Esophagus muscularis mucosa (tissue), 4 donors: ENCODE measurements around the gene CMTR1.

Source experiments
- CTCF ChIP-seq, 3 experiments: fragments of 200-600 bp in 2 of 3; fragments of 450-650 bp in 1 of 3; sonication (generic) in 2 of 3; IDR thresholded peaks; one replicate each; pipeline ENCODE4 v1.5.1; 2017 to 2019; ENCODE audit warnings: antibody characterized with exemption in 3 of 3, mild to moderate bottlenecking in 2 of 3, moderate library complexity in 1 of 3
- EP300 ChIP-seq: sonication (generic); formaldehyde crosslinking; IDR thresholded peaks from one replicate; pipeline ENCODE4 v1.6.1; 2017; ENCODE audit warnings: antibody characterized with exemption
- POLR2A ChIP-seq: fragments of 450-650 bp; IDR thresholded peaks from one replicate; pipeline ENCODE4 v1.6.1; 2017; ENCODE audit warnings: antibody characterized with exemption, moderate library complexity, mild to moderate bottlenecking, low read depth
- POLR2AphosphoS5 ChIP-seq, 2 donors: sonication (generic); formaldehyde crosslinking; IDR thresholded peaks; one replicate each; pipeline ENCODE4 v1.6.1; 2017; ENCODE audit warnings: antibody characterized with exemption in 2 of 2

- TF ChIP-seq POLR2AphosphoS5 (IDR thresholded peaks at IDR 0.05) (no peak), CTCF (IDR thresholded peaks at IDR 0.05) (no peak), POLR2A (no peak), EP300 (no peak)
Observed at GRCh38 chr6:37426945-37427510, 6.0 kb upstream of the CMTR1 start.
